ENCODE data around the gene CLDN22. TPM values are rescaled to one million over a fixed set of nuclear protein-coding genes. Genes with fewer than 3 reads are reported as not detected.

Gene CLDN22
- total and polyA plus RNA-seq, 9 of the 15 experiments (the other 6 are each of a cell fraction or from before 2014, with no cell fraction given): 0.21 TPM; not detected in 8

- TF ChIP-seq ARID4B (CRISPR knock-in tag; IDR thresholded peaks at IDR 0.05): no peak
- TF ChIP-seq SNRNP70 (optimal IDR thresholded peaks at IDR 0.05; ENCODE audit: low read depth, low read length): no peak
- 0 out of 2 replicates have a peak, but pooled peaks have one; percentile 42 for TF ChIP-seq ZBTB1 (CRISPR knock-in tag; IDR thresholded peaks at IDR 0.05; ENCODE audit: borderline replicate concordance, low read depth)
- no peak for TF ChIP-seq XRCC3 (IDR thresholded peaks at IDR 0.05)
- TF ChIP-seq ZBTB49 (CRISPR knock-in tag; IDR thresholded peaks at IDR 0.05; ENCODE audit: borderline replicate concordance): no peak
- no peak for TF ChIP-seq ATF2 (CRISPR knock-in tag; IDR thresholded peaks at IDR 0.05)
Observed at GRCh38 chr4:183348706-183349659, 28.9 kb upstream of the CLDN22 start (continued).

Measured in K562 (cell line).